ENCODE results near the gene FAM8A1. TPM values are rescaled to one million over a fixed set of nuclear protein-coding genes. Genes with fewer than 3 reads are reported as not detected.

Gene FAM8A1
- total RNA-seq, 4 donors from 2014 or later, result 22.3 to 38.8 (median 28.7) TPM

- Histone ChIP-seq H3K9me3 (no peaks in the 10 kb centered on the region), H3K4me1 (no peaks in the 10 kb centered on the region), H3K27ac (no peak overlapping the region), H3K4me3 (no peak overlapping the region), H3K27me3 (no peaks in the 10 kb centered on the region), H3K36me3 (peaks cover 61% of the 10 kb centered on the region)
- DNase-seq (ENCODE audit: low spot score in 2 of 2), result no peak
- TF ChIP-seq EP300 (IDR thresholded peaks at IDR 0.05) (no peak), POLR2A (IDR thresholded peaks at IDR 0.05) (no peak), POLR2AphosphoS5 (IDR thresholded peaks at IDR 0.05) (no peak)
- TF ChIP-seq, protein P1, sequence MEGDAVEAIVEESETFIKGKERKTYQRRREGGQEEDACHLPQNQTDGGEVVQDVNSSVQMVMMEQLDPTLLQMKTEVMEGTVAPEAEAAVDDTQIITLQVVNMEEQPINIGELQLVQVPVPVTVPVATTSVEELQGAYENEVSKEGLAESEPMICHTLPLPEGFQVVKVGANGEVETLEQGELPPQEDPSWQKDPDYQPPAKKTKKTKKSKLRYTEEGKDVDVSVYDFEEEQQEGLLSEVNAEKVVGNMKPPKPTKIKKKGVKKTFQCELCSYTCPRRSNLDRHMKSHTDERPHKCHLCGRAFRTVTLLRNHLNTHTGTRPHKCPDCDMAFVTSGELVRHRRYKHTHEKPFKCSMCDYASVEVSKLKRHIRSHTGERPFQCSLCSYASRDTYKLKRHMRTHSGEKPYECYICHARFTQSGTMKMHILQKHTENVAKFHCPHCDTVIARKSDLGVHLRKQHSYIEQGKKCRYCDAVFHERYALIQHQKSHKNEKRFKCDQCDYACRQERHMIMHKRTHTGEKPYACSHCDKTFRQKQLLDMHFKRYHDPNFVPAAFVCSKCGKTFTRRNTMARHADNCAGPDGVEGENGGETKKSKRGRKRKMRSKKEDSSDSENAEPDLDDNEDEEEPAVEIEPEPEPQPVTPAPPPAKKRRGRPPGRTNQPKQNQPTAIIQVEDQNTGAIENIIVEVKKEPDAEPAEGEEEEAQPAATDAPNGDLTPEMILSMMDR (IDR thresholded peaks at IDR 0.05), result no peak
- WGBS, result 78% methylated on average over 5 of the region's 5 CpGs
These were observed 22.0 kb downstream of the FAM8A1 start for GRCh38 chr6:17622144-17622543.

GRCh38 chr6:17624396-17624795 is 24.3 kb downstream of the FAM8A1 start:
- H3K27me3 ChIP-seq, result no peaks in the 10 kb centered on the region
- H3K4me3 ChIP-seq, result no peak overlapping the region
- no peaks in the 10 kb centered on the region for H3K9me3 ChIP-seq
- H3K36me3 ChIP-seq, result peaks cover 68% of the 10 kb centered on the region
- no peak for TF ChIP-seq EP300 (IDR thresholded peaks at IDR 0.05)
- TF ChIP-seq POLR2A (IDR thresholded peaks at IDR 0.05), result no peak
- no peak for TF ChIP-seq POLR2AphosphoS5 (IDR thresholded peaks at IDR 0.05)
- TF ChIP-seq, protein P1 (IDR thresholded peaks at IDR 0.05), result no peak
- H3K4me1 ChIP-seq, result no peaks in the 10 kb centered on the region
- WGBS, result 89% methylated on average over 1 of the region's 1 CpG
- no peak for DNase-seq (ENCODE audit: low spot score in 2 of 2)
- no peak overlapping the region for H3K27ac ChIP-seq

- H3K36me3 ChIP-seq, result peaks cover 66% of the 10 kb centered on the region
- no peaks in the 10 kb centered on the region for H3K9me3 ChIP-seq
- no peak overlapping the region for H3K4me3 ChIP-seq
- H3K27ac ChIP-seq, result no peak overlapping the region
- 27% methylated on average over 1 of the region's 1 CpG for WGBS
- no peaks in the 10 kb centered on the region for H3K27me3 ChIP-seq
- DNase-seq (ENCODE audit: low spot score in 2 of 2), result no peak
- TF ChIP-seq, protein P1 (IDR thresholded peaks at IDR 0.05), result no peak
- TF ChIP-seq POLR2AphosphoS5 (IDR thresholded peaks at IDR 0.05) (no peak), EP300 (IDR thresholded peaks at IDR 0.05) (no peak), POLR2A (IDR thresholded peaks at IDR 0.05) (no peak)
- no peaks in the 10 kb centered on the region for H3K4me1 ChIP-seq
These were observed 28.8 kb downstream of the FAM8A1 start for GRCh38 chr6:17628873-17629272.

DNA sequence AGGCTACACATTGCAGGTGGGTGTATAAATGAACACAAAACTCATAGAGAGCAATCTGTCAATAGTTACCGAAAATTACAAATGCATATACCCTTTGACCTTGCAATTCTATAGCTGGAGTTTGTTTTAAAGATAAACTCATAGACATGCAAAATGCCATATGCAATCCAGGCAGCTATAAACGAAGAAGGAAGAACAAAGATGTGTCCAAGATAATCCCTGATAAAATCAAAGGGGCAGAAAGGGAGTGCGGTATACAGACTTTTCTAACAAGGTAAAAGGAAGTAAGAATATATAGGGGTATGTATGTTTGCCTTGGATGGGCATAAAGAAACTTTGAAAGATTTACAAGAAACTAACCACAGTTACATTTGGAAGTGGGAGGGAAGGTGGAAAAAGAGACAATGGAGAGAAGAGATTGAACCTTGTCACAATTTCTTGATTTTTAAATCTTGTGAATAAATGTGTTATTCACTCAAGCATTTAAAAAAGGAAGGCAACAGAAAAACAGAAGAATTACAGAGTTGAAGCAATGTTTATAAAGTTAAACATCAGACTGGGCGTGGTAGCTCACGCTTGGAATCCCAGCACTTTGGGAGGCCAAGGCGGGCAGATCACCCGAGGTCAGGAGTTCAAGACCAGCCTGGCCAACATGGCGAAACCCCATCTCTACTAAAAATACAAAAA is 29.9 kb downstream of the FAM8A1 start:
- Histone ChIP-seq H3K27me3 (no peaks in the 10 kb centered on the region), H3K27ac (no peak overlapping the region), H3K4me3 (no peak overlapping the region), H3K9me3 (no peaks in the 10 kb centered on the region), H3K36me3 (peaks cover 59% of the 10 kb centered on the region), H3K4me1 (no peaks in the 10 kb centered on the region)
- 85% methylated on average over 8 of the region's 8 CpGs for WGBS
- DNase-seq (ENCODE audit: low spot score in 2 of 2), result no peak
- TF ChIP-seq, protein P1 (IDR thresholded peaks at IDR 0.05), result no peak
- TF ChIP-seq EP300 (IDR thresholded peaks at IDR 0.05) (no peak), POLR2A (IDR thresholded peaks at IDR 0.05) (no peak), POLR2AphosphoS5 (IDR thresholded peaks at IDR 0.05) (no peak)

GRCh38 chr6:17630511-17631073 is 30.5 kb downstream of the FAM8A1 start:
- Histone ChIP-seq H3K9me3 (no peaks in the 10 kb centered on the region), H3K36me3 (peaks cover 57% of the 10 kb centered on the region), H3K4me3 (no peak overlapping the region), H3K27ac (no peak overlapping the region), H3K4me1 (no peaks in the 10 kb centered on the region), H3K27me3 (no peaks in the 10 kb centered on the region)
- 80% methylated on average over 5 of the region's 5 CpGs for WGBS
- no peak for DNase-seq (ENCODE audit: low spot score in 2 of 2)
- no peak for TF ChIP-seq POLR2AphosphoS5 (IDR thresholded peaks at IDR 0.05)

Data from suprapubic skin (tissue), 4 donors.